B cell (primary cell): Measurements from ENCODE around the gene IGSF9B. TPM values are rescaled to one million over a fixed set of nuclear protein-coding genes. Genes with fewer than 3 reads are reported as not detected.

Experiments
- ATAC-seq: fragments of 200-7000 bp; cut with Tn5 transposase; one replicate; pipeline ENCODE4 v1.10.0; 2021; ENCODE audit warnings: low read depth, mild to moderate bottlenecking, moderate number of reproducible peaks, moderate library complexity
- CTCF ChIA-PET: fragments of 350-600 bp; sonication (Branson Sonifier 250); formaldehyde crosslinking; loops from one replicate; lab custom pipeline; 2021; ENCODE audit warnings: antibody characterized with exemption, inconsistent platforms; lab: Charles Lee
- POLR2A ChIA-PET: fragments of 350-600 bp; sonication (Branson Sonifier 250); formaldehyde crosslinking; loops from one replicate; lab custom pipeline; 2021; ENCODE audit warnings: antibody characterized with exemption; lab: Charles Lee
- DNase-seq: peaks from one replicate; pipeline ENCODE4 v3.0.0; 2013
- H2AFZ ChIP-seq: 2 replicates; pipeline ENCODE4 v1.6.1; 2012; ENCODE audit warnings: mild to moderate bottlenecking, low read depth, low read length; ENCODE audit not compliant: insufficient read depth, poor library complexity, severe bottlenecking
- H3K27ac ChIP-seq, 2 donors: 1 replicate in 1 of 2; 2 replicates in 1 of 2; pipeline ENCODE4 v1.5.1; 2012 to 2013; ENCODE audit warnings: low read length in 2 of 2, mild to moderate bottlenecking in 2 of 2, moderate library complexity in 1 of 2
- H3K27me3 ChIP-seq, 4 experiments: fragments of 200-600 bp in 1 of 4; sonication (generic) in 1 of 4; replicated peaks in 1 of 4; 1 replicate in 2 of 4; 2 replicates in 2 of 4; pipeline versions ENCODE4 v1.6.1 to v1.7.0; 2013 to 2016; ENCODE audit warnings: low read length in 3 of 4, mild to moderate bottlenecking in 2 of 4, mixed read lengths in 1 of 4, moderate library complexity in 1 of 4; ENCODE audit not compliant: insufficient read depth in 4 of 4, control insufficient read depth in 3 of 4; ENCODE audit errors: control extremely low read depth in 1 of 4
- H3K36me3 ChIP-seq, 2 experiments: replicated peaks in 1 of 2; 1 replicate in 1 of 2; 2 replicates in 1 of 2; pipeline versions ENCODE4 v1.6.1 to v1.7.1; 2013; ENCODE audit warnings: low read length in 1 of 2; ENCODE audit not compliant: insufficient read depth in 2 of 2, control insufficient read depth in 1 of 2; ENCODE audit errors: control extremely low read depth in 1 of 2, extremely low read depth in 1 of 2
- H3K4me1 ChIP-seq, 2 donors: fragments of 200-600 bp in 1 of 2; sonication (generic) in 1 of 2; 1 replicate in 1 of 2; 2 replicates in 1 of 2; pipeline versions ENCODE4 v1.5.1 to v1.6.1; 2013 to 2017; ENCODE audit warnings: low read length in 2 of 2; ENCODE audit not compliant: control insufficient read depth in 2 of 2, insufficient read depth in 2 of 2
- H3K4me2 ChIP-seq: replicated peaks from 2 replicates; pipeline ENCODE3; 2012; ENCODE audit warnings: mild to moderate bottlenecking, low read depth, low read length; ENCODE audit not compliant: poor library complexity, severe bottlenecking
- H3K4me3 ChIP-seq, 5 experiments: fragments of 200-600 bp in 1 of 5; sonication (generic) in 1 of 5; 1 replicate in 3 of 5; 2 replicates in 2 of 5; pipeline versions ENCODE4 v1.5.1 to v1.7.0; 2011 to 2016; ENCODE audit warnings: low read length in 4 of 5, mild to moderate bottlenecking in 4 of 5, low read depth in 2 of 5, control low read depth in 1 of 5, moderate library complexity in 1 of 5; ENCODE audit not compliant: insufficient read depth in 1 of 5; ENCODE audit errors: control extremely low read depth in 1 of 5, extremely low read depth in 1 of 5
- H3K79me2 ChIP-seq: fragments of 200-600 bp; sonication (generic); one replicate; pipeline ENCODE4 v1.6.0; 2016; ENCODE audit warnings: low read length; ENCODE audit not compliant: control insufficient read depth, insufficient read depth
- H3K9ac ChIP-seq: fragments of 200-600 bp; sonication (generic); 2 replicates; pipeline ENCODE4 v1.6.1; 2017; ENCODE audit warnings: mild to moderate bottlenecking, low read length, moderate library complexity
- H3K9me3 ChIP-seq, 3 donors: one replicate each; pipeline versions ENCODE4 v1.6.1 to v1.7.1; 2013; ENCODE audit warnings: low read length in 2 of 3; ENCODE audit not compliant: control insufficient read depth in 2 of 3, insufficient read depth in 1 of 3; ENCODE audit errors: control extremely low read depth in 1 of 3
- H4K20me1 ChIP-seq: 2 replicates; pipeline ENCODE4 v1.6.0; 2012; ENCODE audit warnings: mild to moderate bottlenecking, low read length; ENCODE audit not compliant: insufficient read depth, control insufficient read depth, poor library complexity, severe bottlenecking
- H3K27ac Mint-ChIP-seq: one replicate; pipeline ENCODE4 v1.8.0; 2021; ENCODE audit warnings: mixed read lengths
- H3K27me3 Mint-ChIP-seq: one replicate; pipeline ENCODE4 v1.8.0; 2021; ENCODE audit warnings: mixed read lengths
- H3K4me1 Mint-ChIP-seq: one replicate; pipeline ENCODE4 v1.8.0; 2021; ENCODE audit warnings: mixed read lengths
- H3K4me3 Mint-ChIP-seq: one replicate; pipeline ENCODE4 v1.8.0; 2021; ENCODE audit warnings: mixed read lengths
- H3K9me3 Mint-ChIP-seq: one replicate; pipeline ENCODE4 v1.8.0; 2022; ENCODE audit warnings: mixed read lengths; ENCODE audit not compliant: insufficient read depth
- EZH2 ChIP-seq: IDR thresholded peaks from 2 replicates; pipeline ENCODE4 v1.6.1; 2012; ENCODE audit warnings: borderline replicate concordance, low read depth, mild to moderate bottlenecking, moderate library complexity, low read length; ENCODE audit not compliant: insufficient read depth, poor library complexity, severe bottlenecking
- WGBS: methylation state at CpG from one replicate; pipeline ENCODE4 v1.1.5; 2013; ENCODE audit warnings: missing lambda C conversion rate; ENCODE audit not compliant: insufficient coverage; 5-methylcytosine and 5-hydroxymethylcytosine counted together
- intact Hi-C: fragments of 100-400 bp; cut with micrococcal nuclease; formaldehyde crosslinking; loops from one replicate; pipeline ENCODE4 v1.10.0; 2022
- polyA plus RNA-seq: library from polyadenylated mRNA; depleted of rRNA; stranded (reverse); fragments of >200 nt; gene quantifications from 2 replicates; pipeline ENCODE4 v1.2.3, GENCODE V29; 2012
- total RNA-seq, 2 donors: library from RNA; stranded (reverse); fragments of 120-200 nt in 1 of 2; gene quantifications; 1 replicate in 1 of 2; 2 replicates in 1 of 2; pipeline versions ENCODE4 v1.2.3 to v1.2.4, GENCODE V29; 2013 to 2022
- TF ChIP-seq, protein P1 (sequence below): fragments of 200-600 bp; IDR thresholded peaks from one replicate; pipeline ENCODE4 v1.8.0; 2022; ENCODE audit warnings: antibody characterized with exemption, mild to moderate bottlenecking

The IGSF9B gene
- total and polyA plus RNA-seq, 2 donors (not counting 1 experiment from before 2014, with no cell fraction given): 0.15 to 0.37 TPM

DNA sequence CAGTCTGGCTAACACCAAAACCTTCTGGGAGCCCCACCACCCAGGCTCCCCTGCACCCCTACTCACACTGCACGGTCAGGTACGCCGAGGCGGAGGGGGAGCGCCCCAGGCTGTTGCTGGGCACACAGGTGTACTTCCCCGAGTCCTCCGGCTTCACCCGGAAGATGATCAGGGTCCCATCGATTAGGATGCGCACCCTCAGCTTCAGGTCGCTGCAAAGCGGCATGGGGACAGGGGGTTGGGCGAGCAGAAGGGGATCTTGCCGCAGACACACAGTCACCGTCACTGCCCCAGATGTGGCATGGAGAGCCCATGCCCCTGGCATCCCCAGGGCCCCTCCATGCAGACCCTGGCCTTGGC lies 21.2 kb downstream of the IGSF9B start:
- H2AFZ ChIP-seq: no peak overlapping the region
- no peaks in the 10 kb centered on the region for H3K79me2 ChIP-seq
- no peaks in the 10 kb centered on the region for H3K4me1 ChIP-seq
- WGBS: 98% methylated on average over 15 of the region's 15 CpGs
- peaks cover 0 to 15% (median 0%) of the 10 kb centered on the region in 3 donors for H3K9me3 ChIP-seq
- H3K27me3 ChIP-seq: no peaks in the 10 kb centered on the region
- H3K9me3 Mint-ChIP-seq: peaks cover 6% of the 10 kb centered on the region
- no peak overlapping the region for H3K4me3 ChIP-seq
- no peaks in the 10 kb centered on the region for H3K4me1 Mint-ChIP-seq
- H3K36me3 ChIP-seq: no peaks in the 10 kb centered on the region
- H4K20me1 ChIP-seq: no peaks in the 10 kb centered on the region
- no peak overlapping the region for H3K9ac ChIP-seq
- intact Hi-C loops: no loop called here
- H3K27ac Mint-ChIP-seq: no peak overlapping the region
- no peaks in the 10 kb centered on the region for H3K27me3 Mint-ChIP-seq
- no peak for ATAC-seq
- ChIA-PET CTCF (no interaction called here), POLR2A (no interaction called here)
- H3K4me3 Mint-ChIP-seq: no peak overlapping the region
- no peak overlapping the region for H3K4me2 ChIP-seq
- TF ChIP-seq, protein P1, sequence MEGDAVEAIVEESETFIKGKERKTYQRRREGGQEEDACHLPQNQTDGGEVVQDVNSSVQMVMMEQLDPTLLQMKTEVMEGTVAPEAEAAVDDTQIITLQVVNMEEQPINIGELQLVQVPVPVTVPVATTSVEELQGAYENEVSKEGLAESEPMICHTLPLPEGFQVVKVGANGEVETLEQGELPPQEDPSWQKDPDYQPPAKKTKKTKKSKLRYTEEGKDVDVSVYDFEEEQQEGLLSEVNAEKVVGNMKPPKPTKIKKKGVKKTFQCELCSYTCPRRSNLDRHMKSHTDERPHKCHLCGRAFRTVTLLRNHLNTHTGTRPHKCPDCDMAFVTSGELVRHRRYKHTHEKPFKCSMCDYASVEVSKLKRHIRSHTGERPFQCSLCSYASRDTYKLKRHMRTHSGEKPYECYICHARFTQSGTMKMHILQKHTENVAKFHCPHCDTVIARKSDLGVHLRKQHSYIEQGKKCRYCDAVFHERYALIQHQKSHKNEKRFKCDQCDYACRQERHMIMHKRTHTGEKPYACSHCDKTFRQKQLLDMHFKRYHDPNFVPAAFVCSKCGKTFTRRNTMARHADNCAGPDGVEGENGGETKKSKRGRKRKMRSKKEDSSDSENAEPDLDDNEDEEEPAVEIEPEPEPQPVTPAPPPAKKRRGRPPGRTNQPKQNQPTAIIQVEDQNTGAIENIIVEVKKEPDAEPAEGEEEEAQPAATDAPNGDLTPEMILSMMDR: no peak
- no peak for TF ChIP-seq EZH2
- DNase-seq: no peak
- H3K27ac ChIP-seq: no peak overlapping the region

GRCh38 chr11:133934599-133935550 lies 21.9 kb downstream of the IGSF9B start:
- Mint-ChIP-seq H3K27me3 (no peaks in the 10 kb centered on the region), H3K4me3 (no peak overlapping the region), H3K4me1 (no peaks in the 10 kb centered on the region), H3K27ac (no peak overlapping the region), H3K9me3 (peaks cover 2% of the 10 kb centered on the region)
- ChIA-PET POLR2A (no interaction called here), CTCF (no interaction called here)
- H3K4me2 ChIP-seq: no peak overlapping the region
- H3K9me3 ChIP-seq: peaks cover 0 to 9% (median 0%) of the 10 kb centered on the region in 3 donors
- no peak overlapping the region for H3K4me3 ChIP-seq
- WGBS: 96% methylated on average over 32 of the region's 33 CpGs
- no peaks in the 10 kb centered on the region for H3K4me1 ChIP-seq
- TF ChIP-seq, protein P1: no peak
- ATAC-seq: no peak
- no peak overlapping the region for H2AFZ ChIP-seq
- no peaks in the 10 kb centered on the region for H3K36me3 ChIP-seq
- no peaks in the 10 kb centered on the region for H3K79me2 ChIP-seq
- no peaks in the 10 kb centered on the region for H4K20me1 ChIP-seq
- no peaks in the 10 kb centered on the region for H3K27me3 ChIP-seq
- DNase-seq: no peak
- intact Hi-C loops: no loop called here
- no peak overlapping the region for H3K9ac ChIP-seq
- no peak overlapping the region for H3K27ac ChIP-seq
